DMS53 (cell line): Measurements from ENCODE around the gene MYL2.

ENCODE experiments used
- DNase-seq: peaks from one replicate; lab custom pipeline; 2025; lab: John Stamatoyannopoulos, UW

Gene MYL2

DNA sequence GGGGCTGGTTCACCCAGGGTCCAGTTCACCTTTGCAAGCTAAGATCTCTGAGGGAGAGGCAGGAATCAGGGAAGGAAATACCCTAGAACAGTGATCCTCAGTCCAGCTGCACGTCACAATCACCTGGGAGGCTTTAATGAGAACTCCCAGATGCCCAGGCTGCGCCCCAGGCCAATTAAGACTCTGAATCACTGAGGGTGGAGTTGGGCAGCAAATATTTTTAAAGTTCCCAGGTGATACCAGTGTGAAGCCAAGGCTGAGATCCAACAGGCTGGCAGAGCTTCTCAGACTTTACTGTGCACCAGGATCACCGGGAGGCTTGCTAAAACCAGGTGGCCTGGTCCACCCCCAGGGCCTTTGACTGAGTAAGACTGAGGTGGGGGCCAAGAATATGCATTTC lies 23.8 kb downstream of the MYL2 start:
- no peak for DNase-seq

GRCh38 chr12:110893956-110894355 lies 26.4 kb downstream of the MYL2 start:
- DNase-seq: no peak

DNA sequence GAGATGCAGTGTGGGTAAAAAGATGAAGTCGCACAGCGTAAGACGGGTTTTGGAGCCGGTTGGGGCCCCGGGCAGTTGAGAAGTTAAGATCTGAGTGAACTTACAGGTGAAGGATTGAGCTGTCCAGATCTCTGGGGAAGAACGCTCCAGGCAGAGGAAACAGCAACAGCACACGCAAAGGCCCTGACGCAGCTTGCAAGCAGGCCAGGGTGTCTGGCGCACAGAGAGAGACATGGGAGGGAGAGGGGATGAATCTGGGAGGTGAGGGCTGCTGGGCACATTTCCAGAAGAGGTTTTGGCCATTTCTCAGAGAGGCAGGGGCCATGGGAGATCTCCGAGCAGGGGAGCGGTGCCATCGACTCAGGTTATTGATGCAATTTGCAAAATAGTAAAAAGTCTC lies 31.0 kb downstream of the MYL2 start:
- no peak for DNase-seq

DNA sequence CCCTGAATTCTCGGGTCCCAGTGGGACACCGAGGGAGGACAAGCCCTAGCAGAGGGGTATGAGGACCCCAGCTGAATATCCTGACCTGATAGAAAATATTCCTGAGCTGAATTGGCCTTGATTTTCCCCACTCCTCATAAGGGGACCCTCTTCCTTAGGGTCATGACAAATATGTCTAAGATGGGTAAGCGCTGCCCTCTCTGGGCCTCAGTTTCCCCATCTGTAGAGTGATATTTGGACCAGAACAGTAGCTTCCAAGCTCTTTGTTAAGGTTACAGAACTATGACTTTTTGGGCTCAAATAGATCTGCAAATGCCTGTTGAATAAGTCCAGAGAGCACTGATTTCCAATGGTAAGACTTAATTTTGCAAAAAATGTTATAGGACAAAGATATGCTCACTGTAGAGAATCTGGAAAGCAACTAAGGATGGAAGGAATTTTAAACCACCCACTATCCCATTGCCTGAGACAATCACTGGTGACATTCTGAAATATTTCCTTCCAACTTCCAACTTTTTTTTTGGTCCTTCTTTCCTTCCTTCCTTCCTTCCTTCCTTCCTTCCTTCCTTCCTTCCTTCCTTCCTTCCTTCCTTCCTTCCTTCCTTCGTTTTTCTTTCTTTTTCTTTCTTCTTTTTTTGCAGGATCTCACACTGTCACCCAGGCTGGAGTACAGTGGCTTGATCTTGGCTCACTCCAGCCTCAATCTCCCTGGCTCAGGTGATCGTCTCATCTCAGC lies 32.0 kb downstream of the MYL2 start:
- no peak for DNase-seq

- DNase-seq: no peak
Observed at GRCh38 chr12:110885152-110885840, 35.1 kb downstream of the MYL2 start.

- DNase-seq: no peak
Observed at GRCh38 chr12:110883251-110883650, 37.1 kb downstream of the MYL2 start.

- DNase-seq: no peak
Observed at GRCh38 chr12:110880651-110881050, 39.7 kb downstream of the MYL2 start.

- no peak for DNase-seq
Observed at GRCh38 chr12:110874781-110875180, 45.6 kb downstream of the MYL2 start.

DNA sequence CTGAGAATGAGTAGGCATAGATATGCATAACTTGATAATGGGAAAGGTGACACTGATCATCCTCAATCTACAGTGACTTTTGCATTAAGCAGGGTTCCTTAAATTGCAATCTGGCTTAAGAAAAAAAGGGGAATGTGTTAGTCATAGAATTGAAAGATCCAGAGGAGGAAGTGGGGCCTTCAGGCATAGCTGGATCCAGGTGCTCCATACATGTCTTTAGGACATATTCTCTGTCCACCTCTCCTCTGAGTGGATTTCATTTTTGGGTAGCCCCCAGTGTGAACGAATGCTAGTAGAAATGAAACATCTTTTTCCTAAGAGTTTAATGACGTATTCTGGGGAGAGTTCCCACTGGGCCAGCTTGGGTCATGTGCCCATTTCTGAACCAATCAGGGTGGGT lies 46.0 kb downstream of the MYL2 start:
- DNase-seq: no peak

DNA sequence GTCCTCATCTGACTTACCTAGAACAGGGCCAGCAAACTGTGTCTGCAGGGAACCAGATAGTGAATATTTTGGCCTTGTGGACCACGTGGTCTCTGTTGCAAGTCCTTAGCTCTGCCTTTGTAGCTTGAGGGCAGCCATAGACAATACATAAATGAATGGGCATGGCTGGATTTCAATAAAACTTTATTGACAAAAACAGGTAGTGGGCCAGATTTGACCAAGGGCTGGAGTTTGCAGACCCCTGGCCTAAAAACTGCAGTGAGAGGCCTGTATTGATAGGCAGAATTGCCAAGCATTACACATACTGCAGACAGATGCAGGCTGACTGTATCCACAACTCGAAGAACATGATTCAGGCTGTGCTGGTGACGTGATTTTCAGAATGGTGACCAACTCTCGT lies 48.3 kb downstream of the MYL2 start:
- DNase-seq: no peak

DNA sequence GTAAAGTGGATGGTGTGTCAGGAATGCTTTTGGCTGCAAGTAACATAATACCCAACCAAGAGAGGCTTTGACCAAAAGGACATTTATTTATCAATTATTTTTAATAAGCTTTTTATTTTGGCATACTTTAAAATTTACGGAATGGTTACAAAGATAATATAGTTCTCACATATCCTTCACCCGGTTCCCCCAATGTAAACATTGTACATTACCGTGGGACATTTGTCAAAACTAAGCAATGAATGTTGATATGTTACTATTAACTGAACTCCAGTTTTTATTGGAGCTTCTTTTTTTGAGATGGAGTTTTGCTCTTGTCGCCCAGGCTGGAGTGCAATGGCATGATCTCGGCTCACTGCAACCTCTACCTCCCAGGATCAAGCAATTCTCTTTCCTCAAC lies 50.6 kb downstream of the MYL2 start:
- no peak for DNase-seq

DNA sequence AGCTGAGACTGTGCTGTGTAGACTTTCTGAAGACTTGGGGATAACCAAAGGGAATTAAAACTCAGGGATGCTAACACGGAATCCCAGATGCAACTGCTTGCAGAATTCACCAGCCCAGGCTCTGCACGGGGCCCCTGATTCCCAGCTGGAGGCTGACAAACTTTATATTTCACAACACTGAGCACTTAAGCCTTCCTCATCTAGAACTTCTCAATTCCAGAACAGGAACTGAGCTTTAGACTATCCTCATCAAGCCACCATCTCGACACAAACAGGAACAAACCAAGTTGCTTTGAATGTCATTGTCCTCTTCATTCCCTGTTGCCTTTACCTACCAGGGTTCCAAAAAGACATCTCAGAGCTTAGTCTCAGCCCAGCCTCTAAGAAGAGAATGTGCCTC lies 51.4 kb downstream of the MYL2 start:
- no peak for DNase-seq

- no peak for DNase-seq
Observed at GRCh38 chr12:110865521-110865920, 54.9 kb downstream of the MYL2 start.

GRCh38 chr12:110863161-110863560 lies 57.2 kb downstream of the MYL2 start:
- no peak for DNase-seq

- no peak for DNase-seq
Observed at GRCh38 chr12:110862329-110862728, 58.0 kb downstream of the MYL2 start.

- no peak for DNase-seq
Observed at GRCh38 chr12:110861729-110862128, 58.6 kb downstream of the MYL2 start.
